K562 (cell line): ENCODE results near the gene SDR42E2. TPM values are rescaled to one million over a fixed set of nuclear protein-coding genes. Genes with fewer than 3 reads are reported as not detected.

Experiments used
- ATAC-seq: fragments of 200-7000 bp; cut with Tn5 transposase; 3 replicates; pipeline ENCODE4 v1.9.1; 2020; ENCODE audit warnings: moderate library complexity
- BruUV-seq: library from RNA; stranded (reverse); fragments of 400-500 nt; replicated peaks from 2 replicates; lab custom pipeline; 2021; lab: Mats Ljungman, UMichigan
- CTCF ChIA-PET: fragments of 300-600 bp; formaldehyde crosslinking; extraction: SDS; loops from one replicate; lab custom pipeline; 2021; ENCODE audit warnings: low intra/inter-chr PET ratio; lab: Yijun Ruan, JAX
- POLR2A ChIA-PET: fragments of 300-600, 350-650 bp; sonication (Branson Sonifier 250); formaldehyde crosslinking; extraction: SDS; loops from one replicate; lab custom pipeline; 2021; ENCODE audit warnings: antibody characterized with exemption, inconsistent platforms; lab: Yijun Ruan, JAX
- DNase-seq, 4 experiments: peaks; one replicate each; pipeline versions ENCODE4 v3.0.0 to v3.0.0-alpha.2; 2011 to 2018; ENCODE audit warnings: low spot score in 3 of 4, mixed read lengths in 3 of 4; ENCODE audit errors: extremely low read depth in 1 of 4
- FAIRE-seq: peaks from 2 replicates; lab custom pipeline; 2011; peaks lifted over from hg19 to GRCh38; lab: Jason Lieb, UNC
- H2AFZ ChIP-seq: 2 replicates; pipeline ENCODE4 v1.6.0; 2011; ENCODE audit warnings: low read depth, low read length, control low read depth, inconsistent platforms
- H3K27ac ChIP-seq: fragments of 200-600 bp; 3 replicates; pipeline ENCODE4 v1.8.0; 2011; ENCODE audit warnings: low read depth, mild to moderate bottlenecking, control low read depth, inconsistent platforms, low read length, moderate library complexity, mixed read lengths; ENCODE audit errors: extremely low read depth
- H3K27me3 ChIP-seq, 2 experiments: fragments of 300-600 bp in 1 of 2; 2 replicates in 1 of 2; 3 replicates in 1 of 2; pipeline versions ENCODE4 v1.6.0 to v1.8.0; 2011; ENCODE audit warnings: inconsistent platforms in 2 of 2, low read length in 2 of 2, mild to moderate bottlenecking in 1 of 2, mixed read lengths in 1 of 2, moderate library complexity in 1 of 2; ENCODE audit not compliant: control insufficient read depth in 2 of 2, insufficient read depth in 2 of 2
- H3K36me3 ChIP-seq: fragments of 300-600 bp; 3 replicates; pipeline ENCODE4 v1.8.0; 2011; ENCODE audit warnings: mild to moderate bottlenecking, low read length, inconsistent platforms; ENCODE audit not compliant: control insufficient read depth, insufficient read depth
- H3K4me1 ChIP-seq, 2 experiments: fragments of 200-600 bp in 1 of 2; replicated peaks in 1 of 2; 2 replicates in 1 of 2; 3 replicates in 1 of 2; pipeline versions ENCODE4 v1.5.1 to v1.8.0; 2011; ENCODE audit warnings: inconsistent platforms in 2 of 2, low read length in 2 of 2, mild to moderate bottlenecking in 1 of 2, mixed read lengths in 1 of 2, moderate library complexity in 1 of 2; ENCODE audit not compliant: control insufficient read depth in 2 of 2, insufficient read depth in 2 of 2
- H3K4me2 ChIP-seq: 2 replicates; pipeline ENCODE4 v1.6.1; 2011; ENCODE audit warnings: low read length, control low read depth, inconsistent platforms, mixed read lengths; ENCODE audit not compliant: insufficient read depth
- H3K4me3 ChIP-seq: fragments of 200-600 bp; sonication (generic), shearing (Covaris generic); 2 replicates; pipeline ENCODE4 v1.5.1; 2016; ENCODE audit warnings: control low read depth, inconsistent platforms
- H3K79me2 ChIP-seq: fragments of 200-600 bp; 3 replicates; pipeline ENCODE4 v1.8.0; 2011; ENCODE audit warnings: low read length, inconsistent platforms; ENCODE audit not compliant: control insufficient read depth, insufficient read depth
- H3K9ac ChIP-seq, 2 experiments: 2 replicates each; pipeline versions ENCODE4 v1.6.0 to v1.6.1; 2011; ENCODE audit warnings: low read depth in 2 of 2, low read length in 2 of 2, control low read depth in 1 of 2, inconsistent platforms in 1 of 2, mild to moderate bottlenecking in 1 of 2, mixed read lengths in 1 of 2; ENCODE audit not compliant: insufficient read depth in 1 of 2
- H3K9me1 ChIP-seq: one replicate; pipeline ENCODE4 v1.6.0; 2011; ENCODE audit warnings: inconsistent platforms, mild to moderate bottlenecking, low read length, moderate library complexity; ENCODE audit not compliant: control insufficient read depth, insufficient read depth
- H3K9me3 ChIP-seq: replicated peaks from 2 replicates; pipeline ENCODE4 v1.5.1; 2011; ENCODE audit warnings: low read depth, low read length, inconsistent platforms; ENCODE audit not compliant: control insufficient read depth, insufficient read depth
- H4K20me1 ChIP-seq: replicated peaks from 2 replicates; pipeline ENCODE4 v1.6.1; 2011; ENCODE audit warnings: low read length, inconsistent platforms, mixed read lengths; ENCODE audit not compliant: control insufficient read depth, insufficient read depth
- CTCF ChIP-seq, 3 experiments: IDR thresholded peaks in 2 of 3; conservative IDR thresholded peaks in 1 of 3; 2 replicates each; pipeline ENCODE4 v1.5.1; 2011 to 2012; ENCODE audit warnings: low read length in 3 of 3, mild to moderate bottlenecking in 3 of 3, control low read depth in 2 of 3, improper control_type of control experiment in 1 of 3, inconsistent platforms in 1 of 3, low read depth in 1 of 3, mixed read lengths in 1 of 3, moderate library complexity in 1 of 3; ENCODE audit not compliant: insufficient read depth in 2 of 3
- RAD21 ChIP-seq, 2 experiments: fragments of 250-450 bp in 1 of 2; fragments of 450-650 bp in 1 of 2; sonication (Bioruptor Pico) in 1 of 2; formaldehyde crosslinking in 1 of 2; IDR thresholded peaks in 1 of 2; conservative IDR thresholded peaks in 1 of 2; 2 replicates each; pipeline versions ENCODE4 v1.4.0 to v1.8.0; 2020 to 2022; ENCODE audit warnings: mild to moderate bottlenecking in 2 of 2, moderate library complexity in 1 of 2
- ZNF717 ChIP-seq: fragments of 250-450 bp; sonication (Bioruptor Pico); IDR thresholded peaks from 2 replicates; pipeline ENCODE4 v1.5.0; 2021
- WGBS: fragments of 100-300 bp; shearing (Covaris generic); methylation state at CpG from one replicate; pipeline ENCODE4 v1.1.6; 2016; ENCODE audit warnings: low coverage, mixed read lengths; ENCODE audit not compliant: insufficient coverage; ENCODE audit errors: missing lambda C conversion rate; 5-methylcytosine and 5-hydroxymethylcytosine counted together
- in situ Hi-C: fragments of 300-500 bp; cut with MboI; formaldehyde crosslinking; loops from 4 replicates; pipeline ENCODE4 v1.15.0; 2018; ENCODE audit warnings: inconsistent platforms, mixed read lengths
- intact Hi-C: fragments of 100-400 bp; cut with micrococcal nuclease; formaldehyde crosslinking; loops from 2 replicates; pipeline ENCODE4 v1.14.2; 2022
- polyA plus RNA-seq, 8 experiments: library from polyadenylated mRNA; depleted of rRNA in 4 of 8; stranded (reverse) in 5 of 8; unstranded in 3 of 8; fragments of >200 nt; fragmentation: Nextera tagmentation in 2 of 8; fragmentation: Illumina TruSeq in 1 of 8; extraction: Ambion mirVana in 2 of 8; extraction: Trizol in 1 of 8; gene quantifications; 2 replicates each; pipeline versions ENCODE4 v1.2.1 to v1.2.3, GENCODE V29; 2011 to 2014; ENCODE audit warnings: inconsistent platforms in 1 of 8, missing spikeins in 1 of 8
- total RNA-seq, 7 experiments: library from RNA; depleted of rRNA in 6 of 7; stranded (reverse); fragments of >200 nt in 6 of 7; fragmentation: Illumina TruSeq in 2 of 7; extraction: Trizol in 2 of 7; gene quantifications; 2 replicates each; pipeline versions ENCODE4 v1.2.1 to v1.2.3, GENCODE V29; 2011 to 2021; ENCODE audit warnings: low replicate concordance in 1 of 7

Gene SDR42E2
- total and polyA plus RNA-seq, 9 of the 15 experiments (the other 6 are each of a cell fraction or from before 2014, with no cell fraction given), result 0.03 to 0.07 (median 0.04) TPM; not detected in 4

GRCh38 chr16:22198547-22199293 lies 36.4 kb downstream of the SDR42E2 start:
- WGBS, result 56% methylated on average over 7 of the region's 7 CpGs
- TF ChIP-seq RAD21 (CRISPR knock-in tag; conservative IDR thresholded peaks at IDR 0.05 in 1 of 2, IDR thresholded peaks at IDR 0.05 in 1 of 2) (peak in 1 of 2 experiments; percentile 42; a peak in 2 of 4 replicates), CTCF (IDR thresholded peaks at IDR 0.05 in 2 of 3, conservative IDR thresholded peaks at IDR 0.05 in 1 of 3; ENCODE audit: insufficient read depth in 2 of 3, low read depth in 1 of 3, low read length in 3 of 3) (peak; percentile 21 to 47 (median 36); a peak in 3 of 6 replicates), ZNF717 (no peak)
- no peaks in the 10 kb centered on the region for H3K36me3 ChIP-seq
- DNase-seq (peak in 1 of 4 experiments; percentile 7), ATAC-seq (no peak), FAIRE-seq (no peak)
- in situ Hi-C loops, result no loop called here
- H2AFZ ChIP-seq, result 0 out of 2 replicates have a peak overlapping the region, but pooled peaks have one; percentile 3
- no peak overlapping the region; a peak in 1 of 4 replicates for H3K9ac ChIP-seq
- H3K9me1 ChIP-seq, result no peaks in the 10 kb centered on the region
- H3K4me1 ChIP-seq, result peaks cover 11 to 14% of the 10 kb centered on the region in 2 experiments; a peak in 4 of 5 replicates
- H3K27ac ChIP-seq, result no peak overlapping the region
- no peaks in the 10 kb centered on the region for H3K9me3 ChIP-seq
- no peak overlapping the region for H3K4me2 ChIP-seq
- no peaks in the 10 kb centered on the region for H3K27me3 ChIP-seq
- H3K4me3 ChIP-seq, result no peak overlapping the region
- POLR2A ChIA-PET, result no interaction called here
- H3K79me2 ChIP-seq, result no peaks in the 10 kb centered on the region
- no peaks in the 10 kb centered on the region for H4K20me1 ChIP-seq
- CTCF ChIA-PET, result interaction anchor here (0.9 kb wide), 1 partner anchor 98 kb away, joined by 3 read pairs; no protein-coding TSS in a partner anchor
- intact Hi-C loops, result loop anchor here (5.0 kb wide), 2 partner anchors 174 to 1041 kb away; partner anchors contain the start of genes CDR2 and LDAF1
- no TSS peak for BruUV-seq
